GM18499 (cell line): ENCODE results near the gene RPP21.

Experiments
- ATAC-seq: cut with Tn5 transposase; IDR thresholded peaks from one replicate; pipeline ENCODE4 v1.9.1; 2021; ENCODE audit warnings: moderate number of reproducible peaks; ENCODE audit not compliant: insufficient read depth, unreplicated experiment

RPP21 gene

GRCh38 chr6:30328397-30328796 is 16.6 kb upstream of the RPP21 start:
- ATAC-seq: no peak

GRCh38 chr6:30329331-30329730 is 15.6 kb upstream of the RPP21 start:
- no peak for ATAC-seq

GRCh38 chr6:30331981-30332380 is 13.0 kb upstream of the RPP21 start:
- ATAC-seq: no peak

- no peak for ATAC-seq
These were observed 10.7 kb upstream of the RPP21 start for GRCh38 chr6:30334075-30334783.

DNA sequence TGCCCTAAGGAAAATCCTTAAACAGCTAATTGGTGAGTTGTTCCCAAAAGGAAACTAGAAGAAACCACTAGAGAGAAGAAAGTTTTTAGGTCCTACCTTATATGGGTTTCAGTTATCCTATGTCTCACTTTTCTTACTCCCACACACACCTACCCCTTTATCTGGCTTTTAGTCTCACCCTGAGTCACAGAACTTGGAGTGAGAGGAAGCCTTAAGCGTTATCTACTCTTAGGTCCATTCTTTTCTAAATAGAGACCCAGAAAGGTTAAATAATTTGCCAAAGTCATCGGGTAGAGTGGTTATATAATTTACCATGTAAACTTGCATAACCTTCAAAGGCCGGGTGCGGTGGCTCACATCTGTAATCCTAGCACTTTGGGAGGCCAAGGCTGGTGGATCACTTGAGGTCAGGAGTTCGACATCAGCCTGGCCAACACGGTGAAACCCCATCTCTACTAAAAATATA is 4.3 kb upstream of the RPP21 start:
- no peak for ATAC-seq

- no peak for ATAC-seq
These were observed 3.7 kb upstream of the RPP21 start for GRCh38 chr6:30341218-30341617.

DNA sequence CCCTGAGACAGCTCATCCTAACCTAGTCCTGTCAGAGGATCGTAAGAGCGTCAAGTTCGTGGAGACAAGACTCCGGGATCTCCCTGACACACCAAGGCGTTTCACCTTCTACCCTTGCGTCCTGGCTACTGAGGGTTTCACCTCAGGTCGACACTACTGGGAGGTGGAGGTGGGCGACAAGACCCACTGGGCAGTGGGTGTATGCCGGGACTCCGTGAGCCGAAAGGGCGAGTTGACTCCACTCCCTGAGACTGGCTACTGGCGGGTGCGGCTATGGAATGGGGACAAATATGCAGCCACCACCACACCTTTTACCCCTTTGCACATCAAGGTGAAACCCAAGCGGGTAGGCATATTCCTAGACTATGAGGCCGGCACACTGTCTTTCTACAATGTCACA is 3.2 kb upstream of the RPP21 start:
- ATAC-seq: no peak

DNA sequence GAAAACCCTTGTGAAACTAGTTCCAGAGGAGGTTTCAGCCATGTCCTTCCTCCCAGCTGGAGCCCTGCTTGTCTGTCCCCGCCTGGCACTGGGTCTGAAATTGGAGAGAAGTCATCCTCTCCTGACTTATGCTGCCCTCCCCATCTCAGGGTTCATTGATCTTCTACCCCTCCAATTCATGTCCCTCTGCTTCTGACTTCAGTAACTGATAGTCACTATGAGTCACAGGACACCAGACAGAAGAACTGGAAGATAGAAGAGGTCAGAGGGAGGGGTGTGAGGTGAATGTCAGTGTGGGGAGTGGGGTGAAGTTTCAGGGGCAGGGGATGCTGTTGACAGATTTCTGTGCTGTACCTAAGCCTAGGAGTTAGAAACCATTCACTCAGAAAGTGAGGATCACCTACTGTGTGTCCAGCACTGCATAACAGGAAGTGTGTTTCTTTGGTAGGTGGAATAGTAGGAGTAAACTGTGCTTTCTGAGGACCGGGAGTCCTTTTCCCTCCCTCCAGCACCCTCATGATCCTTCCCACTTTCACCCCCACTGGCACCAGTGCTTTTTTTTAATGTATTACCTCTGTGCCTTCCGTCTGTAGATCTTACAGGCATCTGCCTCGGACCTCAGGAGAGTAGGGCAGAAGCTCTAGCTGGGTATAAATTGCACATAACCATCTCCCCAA is 627 bp upstream of the RPP21 start:
- ATAC-seq: no peak

- ATAC-seq: no peak
These were observed 896 bp downstream of the RPP21 start for GRCh38 chr6:30345852-30346251.

DNA sequence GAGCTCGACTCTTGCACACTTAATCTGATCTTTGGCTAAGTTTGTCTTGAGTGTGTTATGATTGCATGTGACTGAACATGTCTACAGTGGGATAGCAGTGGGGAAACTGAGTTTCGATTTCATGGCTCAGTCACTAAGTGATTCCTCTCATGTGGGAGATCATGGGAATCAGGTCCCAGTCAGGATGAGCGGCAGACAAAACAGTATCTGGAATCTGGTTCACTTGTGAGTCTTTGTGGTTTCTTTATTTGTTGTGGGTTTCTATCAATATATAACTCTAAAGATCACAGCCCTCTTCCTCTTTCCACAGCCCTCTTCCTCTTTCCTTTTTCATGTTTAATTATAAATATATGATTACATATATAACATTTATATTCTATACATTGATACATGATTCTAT is 4.0 kb downstream of the RPP21 start:
- no peak for ATAC-seq

GRCh38 chr6:30349421-30350177 is 4.6 kb downstream of the RPP21 start:
- no peak for ATAC-seq

GRCh38 chr6:30350524-30350923 is 5.6 kb downstream of the RPP21 start:
- no peak for ATAC-seq

- ATAC-seq: no peak
These were observed 7.6 kb downstream of the RPP21 start for GRCh38 chr6:30352550-30352949.

GRCh38 chr6:30355281-30355680 is 10.3 kb downstream of the RPP21 start:
- no peak for ATAC-seq

- no peak for ATAC-seq
These were observed 11.6 kb downstream of the RPP21 start for GRCh38 chr6:30356536-30356935.

- no peak for ATAC-seq
These were observed 13.0 kb downstream of the RPP21 start for GRCh38 chr6:30357678-30358540.

GRCh38 chr6:30359276-30359675 is 14.3 kb downstream of the RPP21 start:
- ATAC-seq: no peak

- ATAC-seq: no peak
These were observed 15.2 kb downstream of the RPP21 start for GRCh38 chr6:30360139-30360538.

DNA sequence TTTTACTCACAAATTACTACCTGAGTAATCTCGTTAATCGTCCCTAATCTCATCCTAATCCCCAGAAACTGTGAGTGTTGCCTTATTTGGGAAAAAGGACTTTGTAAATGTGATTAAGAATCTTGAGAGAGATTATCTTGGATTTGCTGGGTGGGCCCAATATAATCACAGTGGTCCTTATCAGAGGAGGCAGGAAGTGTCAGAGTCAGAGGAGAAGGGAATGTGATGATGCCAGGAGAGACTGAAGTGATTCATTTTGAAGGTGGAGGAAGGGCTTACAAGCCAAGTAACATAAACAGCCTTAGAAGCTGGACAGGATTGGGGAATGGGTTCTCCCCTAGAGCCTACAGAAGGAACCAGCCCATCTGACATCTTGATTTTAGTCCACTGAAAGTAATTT is 16.7 kb downstream of the RPP21 start:
- ATAC-seq: no peak

DNA sequence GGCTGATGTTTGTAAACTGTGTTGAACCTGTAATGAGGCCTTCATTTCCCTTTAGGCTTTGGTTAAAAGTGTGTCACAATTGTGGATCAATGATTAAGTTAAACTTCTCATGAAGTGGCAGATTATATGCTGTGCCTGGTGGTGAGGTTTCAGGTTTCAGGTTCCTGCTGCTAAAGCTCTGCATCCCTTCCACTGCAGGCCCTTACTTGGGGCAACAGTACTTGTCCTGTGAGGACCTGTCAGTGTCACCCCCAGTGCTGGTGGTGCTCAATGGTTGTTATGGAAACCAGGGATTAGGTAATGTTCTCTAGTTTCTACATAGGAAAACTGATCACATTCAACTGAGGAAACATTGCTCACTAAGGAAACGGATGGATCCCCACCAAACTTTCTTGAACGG is 18.5 kb downstream of the RPP21 start:
- ATAC-seq: no peak
